A673 (cell line): ENCODE data around the gene YKT6. TPM values are rescaled to one million over a fixed set of nuclear protein-coding genes. Genes with fewer than 3 reads are reported as not detected.

Experiments used
- BruUV-seq: library from RNA; stranded (reverse); fragments of 400-500 nt; replicated peaks from 2 replicates; lab custom pipeline; 2021; lab: Mats Ljungman, UMichigan
- CTCF ChIA-PET: fragments of 300-600 bp; sonication (Branson Sonifier 250); formaldehyde crosslinking; loops from one replicate; lab custom pipeline; 2022; ENCODE audit warnings: antibody characterized with exemption; lab: Charles Lee
- POLR2A ChIA-PET: fragments of 300-600 bp; sonication (Branson Sonifier 250); formaldehyde crosslinking; loops from one replicate; lab custom pipeline; 2022; ENCODE audit warnings: antibody characterized with exemption; ENCODE audit not compliant: low non-redundant PET; lab: Charles Lee
- DNase-seq: peaks from one replicate; pipeline ENCODE4 v3.0.0-alpha.2; 2015; ENCODE audit warnings: low spot score
- H3K27ac ChIP-seq: fragments of 200-600 bp; sonication (generic); 2 replicates; pipeline ENCODE4 v1.5.1; 2016; ENCODE audit warnings: mixed run types, low read depth, mild to moderate bottlenecking, mixed read lengths, antibody characterized with exemption, low read length; ENCODE audit not compliant: poor library complexity, severe bottlenecking
- H3K27me3 ChIP-seq: fragments of 200-600 bp; sonication (generic); replicated peaks from 2 replicates; pipeline ENCODE4 v1.6.1; 2017; ENCODE audit warnings: mixed run types, low read depth, mild to moderate bottlenecking, mixed read lengths, antibody characterized with exemption, low read length; ENCODE audit not compliant: insufficient read depth, poor library complexity
- H3K36me3 ChIP-seq: fragments of 200-600 bp; sonication (generic); 2 replicates; pipeline ENCODE4 v1.6.1; 2016; ENCODE audit warnings: mixed run types, mild to moderate bottlenecking, mixed read lengths, antibody characterized with exemption, low read length; ENCODE audit not compliant: insufficient read depth, poor library complexity, severe bottlenecking
- H3K4me1 ChIP-seq: fragments of 200-600 bp; sonication (generic); 2 replicates; pipeline ENCODE4 v1.6.1; 2017; ENCODE audit warnings: mixed run types, mild to moderate bottlenecking, mixed read lengths, antibody characterized with exemption, low read length; ENCODE audit not compliant: insufficient read depth, poor library complexity, severe bottlenecking
- H3K4me3 ChIP-seq: fragments of 200-600 bp; sonication (generic); 2 replicates; pipeline ENCODE4 v1.5.1; 2016; ENCODE audit warnings: low read depth, mixed run types, mild to moderate bottlenecking, mixed read lengths, low read length; ENCODE audit not compliant: poor library complexity, severe bottlenecking
- H3K9me3 ChIP-seq: fragments of 200-600 bp; sonication (generic); 2 replicates; pipeline ENCODE4 v1.6.1; 2016; ENCODE audit warnings: mixed run types, low read depth, mild to moderate bottlenecking, mixed read lengths, antibody characterized with exemption, low read length; ENCODE audit not compliant: poor library complexity, severe bottlenecking
- CTCF ChIP-seq: fragments of 300-800, 200-600 bp; sonication (generic); conservative IDR thresholded peaks from 2 replicates; pipeline ENCODE4 v1.5.1; 2017; ENCODE audit warnings: low read depth, mild to moderate bottlenecking, antibody characterized with exemption, low read length, moderate library complexity, mixed read lengths
- EZH2 ChIP-seq: fragments of 200-600 bp; sonication (generic); IDR thresholded peaks from 2 replicates; pipeline ENCODE4 v1.6.1; 2017; ENCODE audit warnings: borderline replicate concordance, low read depth, mild to moderate bottlenecking, mixed read lengths, antibody characterized with exemption, low read length; ENCODE audit not compliant: poor library complexity, severe bottlenecking
- intact Hi-C: fragments of 100-400 bp; cut with micrococcal nuclease; formaldehyde crosslinking; loops from one replicate; pipeline ENCODE4 v1.10.0; 2022; ENCODE audit not compliant: unreplicated experiment
- total RNA-seq: library from RNA; stranded (reverse); gene quantifications from 2 replicates; pipeline ENCODE4 v1.2.3, GENCODE V29; 2021

Gene YKT6
- total RNA-seq, 1 experiment from 2014 or later, result 140 TPM

- no TSS peak for BruUV-seq
- Histone ChIP-seq H3K4me1 (peaks cover 13% of the 10 kb centered on the region), H3K27ac (no peak overlapping the region), H3K27me3 (no peaks in the 10 kb centered on the region), H3K4me3 (no peak overlapping the region), H3K36me3 (no peaks in the 10 kb centered on the region), H3K9me3 (no peaks in the 10 kb centered on the region)
- ChIA-PET CTCF (no interaction called here), POLR2A (no interaction called here)
- no peak for DNase-seq
- intact Hi-C loops, result no loop called here
- TF ChIP-seq EZH2 (no peak), CTCF (no peak)
These were observed 59.0 kb downstream of the YKT6 start for GRCh38 chr7:44259547-44260457.

GRCh38 chr7:44261240-44261639 lies 60.5 kb downstream of the YKT6 start:
- no peaks in the 10 kb centered on the region for H3K27me3 ChIP-seq
- ChIA-PET POLR2A (no interaction called here), CTCF (no interaction called here)
- H3K4me3 ChIP-seq, result no peak overlapping the region
- no peaks in the 10 kb centered on the region for H3K9me3 ChIP-seq
- peaks cover 13% of the 10 kb centered on the region for H3K4me1 ChIP-seq
- no TSS peak for BruUV-seq
- TF ChIP-seq EZH2 (no peak), CTCF (no peak)
- no peak for DNase-seq
- intact Hi-C loops, result no loop called here
- no peak overlapping the region for H3K27ac ChIP-seq
- no peaks in the 10 kb centered on the region for H3K36me3 ChIP-seq

- no peak overlapping the region for H3K27ac ChIP-seq
- no peaks in the 10 kb centered on the region for H3K36me3 ChIP-seq
- no peaks in the 10 kb centered on the region for H3K27me3 ChIP-seq
- BruUV-seq, result no TSS peak
- no peak overlapping the region for H3K4me3 ChIP-seq
- no peaks in the 10 kb centered on the region for H3K9me3 ChIP-seq
- DNase-seq, result no peak
- CTCF ChIA-PET, result no interaction called here
- peaks cover 13% of the 10 kb centered on the region for H3K4me1 ChIP-seq
- intact Hi-C loops, result no loop called here
- TF ChIP-seq CTCF, result no peak
- TF ChIP-seq EZH2, result no peak
- POLR2A ChIA-PET, result no interaction called here
These were observed 61.3 kb downstream of the YKT6 start for GRCh38 chr7:44262031-44262430.
